ENCODE measurements around the gene DPP6.

DNA sequence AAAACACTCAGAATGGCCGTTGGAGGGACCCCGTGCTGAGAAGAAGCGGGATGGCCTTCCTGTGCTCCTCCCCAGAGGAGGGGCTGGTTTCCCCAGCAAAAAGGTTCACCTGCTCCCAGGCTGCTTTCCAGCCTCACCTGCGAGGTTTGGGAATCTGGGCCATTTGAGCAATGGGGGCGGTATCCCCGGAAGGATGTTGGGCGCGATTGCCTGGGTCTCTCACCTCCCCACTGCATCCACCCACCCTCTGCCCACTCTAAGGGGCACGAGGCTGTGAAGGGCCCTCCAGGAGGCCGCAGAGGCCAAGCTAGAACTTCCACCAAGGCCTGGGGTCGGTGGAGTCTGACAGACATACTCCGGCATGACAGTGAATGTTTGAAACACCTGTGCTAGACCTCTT lies 803.2 kb downstream of the DPP6 start:
- TF ChIP-seq, protein P1, sequence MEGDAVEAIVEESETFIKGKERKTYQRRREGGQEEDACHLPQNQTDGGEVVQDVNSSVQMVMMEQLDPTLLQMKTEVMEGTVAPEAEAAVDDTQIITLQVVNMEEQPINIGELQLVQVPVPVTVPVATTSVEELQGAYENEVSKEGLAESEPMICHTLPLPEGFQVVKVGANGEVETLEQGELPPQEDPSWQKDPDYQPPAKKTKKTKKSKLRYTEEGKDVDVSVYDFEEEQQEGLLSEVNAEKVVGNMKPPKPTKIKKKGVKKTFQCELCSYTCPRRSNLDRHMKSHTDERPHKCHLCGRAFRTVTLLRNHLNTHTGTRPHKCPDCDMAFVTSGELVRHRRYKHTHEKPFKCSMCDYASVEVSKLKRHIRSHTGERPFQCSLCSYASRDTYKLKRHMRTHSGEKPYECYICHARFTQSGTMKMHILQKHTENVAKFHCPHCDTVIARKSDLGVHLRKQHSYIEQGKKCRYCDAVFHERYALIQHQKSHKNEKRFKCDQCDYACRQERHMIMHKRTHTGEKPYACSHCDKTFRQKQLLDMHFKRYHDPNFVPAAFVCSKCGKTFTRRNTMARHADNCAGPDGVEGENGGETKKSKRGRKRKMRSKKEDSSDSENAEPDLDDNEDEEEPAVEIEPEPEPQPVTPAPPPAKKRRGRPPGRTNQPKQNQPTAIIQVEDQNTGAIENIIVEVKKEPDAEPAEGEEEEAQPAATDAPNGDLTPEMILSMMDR (IDR thresholded peaks at IDR 0.05): no peak
- TF ChIP-seq POLR2A (IDR thresholded peaks at IDR 0.05) (no peak), EP300 (IDR thresholded peaks at IDR 0.05) (no peak)

All from ovary (tissue), 3 donors.